OCI-LY7 (cell line): ENCODE results near the gene RNF19B. TPM values are rescaled to one million over a fixed set of nuclear protein-coding genes. Genes with fewer than 3 reads are reported as not detected.

ENCODE experiments used
- BruUV-seq: library from RNA; stranded (reverse); fragments of 400-500 nt; replicated peaks from 2 replicates; lab custom pipeline; 2021; lab: Mats Ljungman, UMichigan
- CTCF ChIA-PET: fragments of 300-600 bp; sonication (Branson Sonifier 250); formaldehyde crosslinking; loops from one replicate; lab custom pipeline; 2022; ENCODE audit warnings: antibody characterized with exemption; ENCODE audit not compliant: unreplicated experiment; lab: Charles Lee
- POLR2A ChIA-PET: fragments of 300-600 bp; sonication (Branson Sonifier 250); formaldehyde crosslinking; loops from one replicate; lab custom pipeline; 2022; ENCODE audit warnings: antibody characterized with exemption; lab: Charles Lee
- DNase-seq: peaks from one replicate; pipeline ENCODE4 v3.0.0-alpha.2; 2015; ENCODE audit warnings: low spot score
- H2AFZ ChIP-seq: fragments of 200-600 bp; sonication (generic), shearing (Covaris generic); 2 replicates; pipeline ENCODE4 v1.6.1; 2014; ENCODE audit warnings: mild to moderate bottlenecking, antibody characterized with exemption, low read length, moderate library complexity
- H3K27ac ChIP-seq: fragments of 200-600 bp; sonication (generic); 2 replicates; pipeline ENCODE4 v1.5.1; 2014; ENCODE audit warnings: mixed run types, low read depth, mild to moderate bottlenecking, moderate library complexity, low read length, inconsistent platforms; ENCODE audit not compliant: poor library complexity, severe bottlenecking
- H3K36me3 ChIP-seq: fragments of 200-600 bp; sonication (generic); 2 replicates; pipeline ENCODE4 v1.6.1; 2014; ENCODE audit warnings: mild to moderate bottlenecking, antibody characterized with exemption, low read length, moderate library complexity, mixed read lengths; ENCODE audit not compliant: insufficient read depth
- H3K4me1 ChIP-seq: fragments of 200-600 bp; sonication (generic); 2 replicates; pipeline ENCODE4 v1.5.1; 2014; ENCODE audit warnings: mild to moderate bottlenecking, low read length; ENCODE audit not compliant: insufficient read depth, poor library complexity, severe bottlenecking
- H3K4me2 ChIP-seq: fragments of 200-600 bp; sonication (generic); 2 replicates; pipeline ENCODE4 v1.6.1; 2014; ENCODE audit warnings: mild to moderate bottlenecking, low read length
- H3K4me3 ChIP-seq: fragments of 200-600 bp; sonication (generic); 2 replicates; pipeline ENCODE4 v1.5.1; 2014; ENCODE audit warnings: mild to moderate bottlenecking, low read depth, low read length; ENCODE audit not compliant: poor library complexity, severe bottlenecking
- H3K79me2 ChIP-seq: fragments of 200-600 bp; sonication (generic); 2 replicates; pipeline ENCODE4 v1.6.1; 2016; ENCODE audit warnings: low read depth, mild to moderate bottlenecking, low read length, moderate library complexity, mixed read lengths; ENCODE audit not compliant: insufficient read depth
- H3K9me2 ChIP-seq: fragments of 200-600 bp; sonication (generic); 2 replicates; pipeline ENCODE4 v1.6.1; 2016; ENCODE audit warnings: mild to moderate bottlenecking, low read length, mixed read lengths; ENCODE audit not compliant: insufficient read depth
- H3K9me3 ChIP-seq: fragments of 200-600 bp; sonication (generic); 2 replicates; pipeline ENCODE4 v1.6.1; 2014; ENCODE audit warnings: mild to moderate bottlenecking, mixed run types, low read length, mixed read lengths
- H4K20me1 ChIP-seq: fragments of 200-600 bp; sonication (generic); 2 replicates; pipeline ENCODE4 v1.6.1; 2014; ENCODE audit warnings: mild to moderate bottlenecking, antibody characterized with exemption, low read length, moderate library complexity, mixed read lengths; ENCODE audit not compliant: insufficient read depth
- EZH2phosphoT487 ChIP-seq: fragments of 200-600 bp; sonication (generic); IDR thresholded peaks from 2 replicates; pipeline ENCODE4 v1.6.1; 2018; ENCODE audit warnings: low read depth, borderline replicate concordance, mild to moderate bottlenecking, mixed run types, antibody characterized with exemption, low read length, moderate library complexity, mixed read lengths
- intact Hi-C: fragments of 100-400 bp; cut with micrococcal nuclease; formaldehyde crosslinking; loops from one replicate; pipeline ENCODE4 v1.10.0; 2022; ENCODE audit not compliant: unreplicated experiment
- total RNA-seq, 2 experiments: library from RNA; depleted of rRNA in 1 of 2; stranded (reverse); fragments of >200 nt in 1 of 2; shearing (Covaris generic) in 1 of 2; gene quantifications; 2 replicates each; pipeline ENCODE4 v1.2.3, GENCODE V29; 2014 to 2022
- TF ChIP-seq, protein P1 (sequence below): fragments of 200-600 bp; sonication (generic); conservative IDR thresholded peaks from 2 replicates; pipeline ENCODE4 v1.5.1; 2014; ENCODE audit warnings: mild to moderate bottlenecking, antibody characterized with exemption, low read length, moderate library complexity, mixed read lengths

RNF19B gene
- total RNA-seq, 2 experiments from 2014 or later = 23.0 to 36.8 TPM

DNA sequence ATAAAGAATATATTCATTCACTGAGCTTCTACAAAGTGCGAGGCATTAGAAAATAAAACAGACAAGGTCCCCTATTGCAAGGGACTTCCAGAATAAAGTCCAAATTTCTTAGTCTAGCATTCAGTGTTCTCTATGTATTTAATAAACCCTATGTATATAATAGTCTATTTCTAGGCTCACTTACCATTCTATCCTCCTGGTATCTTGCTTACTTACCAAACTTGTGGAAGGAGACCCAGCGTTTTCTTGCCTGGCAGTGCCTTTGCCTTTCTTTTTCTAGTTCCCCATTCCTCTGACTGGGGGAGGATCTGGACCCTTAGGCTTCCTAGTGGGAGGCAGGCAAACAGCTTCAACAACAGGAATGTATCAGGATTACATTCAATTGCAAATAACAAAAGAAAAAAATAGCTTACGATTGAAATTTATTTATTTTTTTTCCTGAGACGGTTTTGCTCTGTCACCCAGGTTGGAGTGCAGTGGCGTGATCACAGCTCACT lies 690 bp upstream of the RNF19B start:
- no peaks in the 10 kb centered on the region for H3K9me3 ChIP-seq
- peaks cover 9% of the 10 kb centered on the region; the same call in 1 of the 2 replicates for H4K20me1 ChIP-seq
- H3K4me1 ChIP-seq = peaks cover 14% of the 10 kb centered on the region
- TSS peak; percentile 92 for BruUV-seq
- POLR2A ChIA-PET = interaction anchor here (0.6 to 2.2 kb wide), 12 partner anchors 9 to 903 kb away, joined by 3 to 17 read pairs (median 4); no protein-coding TSS in a partner anchor
- H2AFZ ChIP-seq = peak overlapping the region; percentile 84
- H3K36me3 ChIP-seq = no peaks in the 10 kb centered on the region
- peaks cover 38% of the 10 kb centered on the region for H3K79me2 ChIP-seq
- intact Hi-C loops = no loop called here
- H3K9me2 ChIP-seq = no peaks in the 10 kb centered on the region
- peak overlapping the region; percentile 75 for H3K4me3 ChIP-seq
- DNase-seq = no peak
- TF ChIP-seq EZH2phosphoT487 = no peak
- TF ChIP-seq, protein P1, sequence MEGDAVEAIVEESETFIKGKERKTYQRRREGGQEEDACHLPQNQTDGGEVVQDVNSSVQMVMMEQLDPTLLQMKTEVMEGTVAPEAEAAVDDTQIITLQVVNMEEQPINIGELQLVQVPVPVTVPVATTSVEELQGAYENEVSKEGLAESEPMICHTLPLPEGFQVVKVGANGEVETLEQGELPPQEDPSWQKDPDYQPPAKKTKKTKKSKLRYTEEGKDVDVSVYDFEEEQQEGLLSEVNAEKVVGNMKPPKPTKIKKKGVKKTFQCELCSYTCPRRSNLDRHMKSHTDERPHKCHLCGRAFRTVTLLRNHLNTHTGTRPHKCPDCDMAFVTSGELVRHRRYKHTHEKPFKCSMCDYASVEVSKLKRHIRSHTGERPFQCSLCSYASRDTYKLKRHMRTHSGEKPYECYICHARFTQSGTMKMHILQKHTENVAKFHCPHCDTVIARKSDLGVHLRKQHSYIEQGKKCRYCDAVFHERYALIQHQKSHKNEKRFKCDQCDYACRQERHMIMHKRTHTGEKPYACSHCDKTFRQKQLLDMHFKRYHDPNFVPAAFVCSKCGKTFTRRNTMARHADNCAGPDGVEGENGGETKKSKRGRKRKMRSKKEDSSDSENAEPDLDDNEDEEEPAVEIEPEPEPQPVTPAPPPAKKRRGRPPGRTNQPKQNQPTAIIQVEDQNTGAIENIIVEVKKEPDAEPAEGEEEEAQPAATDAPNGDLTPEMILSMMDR = no peak
- peak overlapping the region; percentile 67 for H3K27ac ChIP-seq
- CTCF ChIA-PET = no interaction called here
- peak overlapping the region; percentile 65 for H3K4me2 ChIP-seq

DNA sequence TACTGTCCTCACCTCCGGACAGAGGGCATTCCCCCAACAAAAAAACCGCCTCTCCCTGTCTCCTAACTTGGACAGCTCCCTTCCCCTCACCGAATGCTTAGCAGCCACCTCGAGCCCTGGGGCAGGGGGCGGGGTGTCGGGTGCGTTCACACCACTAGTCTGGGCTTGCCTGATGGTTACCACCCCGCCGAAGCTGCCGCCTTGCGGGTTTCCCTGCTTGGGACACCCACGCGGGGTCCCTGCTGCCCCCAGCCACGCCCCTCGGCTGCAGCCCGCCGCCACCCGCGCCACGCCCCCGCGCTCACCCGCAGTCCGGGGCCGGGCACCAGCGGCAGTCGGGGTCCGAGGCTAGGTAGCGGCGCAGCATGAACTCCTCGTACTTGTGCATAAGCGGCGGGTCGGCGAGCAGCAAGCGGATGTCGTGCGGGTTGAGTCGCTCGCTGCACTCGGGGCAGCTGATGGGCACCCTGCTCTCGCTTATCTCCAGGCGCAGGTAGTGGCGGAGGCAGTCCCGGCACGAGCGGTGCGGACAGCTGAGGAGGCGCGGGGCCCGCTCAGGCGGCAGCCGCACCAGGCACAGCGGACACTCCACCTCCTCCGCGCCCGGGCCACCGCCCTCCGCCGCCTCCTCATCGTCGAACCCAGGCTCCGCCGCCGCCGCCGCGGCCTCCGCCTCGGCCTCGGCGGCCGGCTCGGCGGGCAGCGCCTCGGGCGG lies 706 bp downstream of the RNF19B start:
- peaks cover 9% of the 10 kb centered on the region; the same call in 1 of the 2 replicates for H4K20me1 ChIP-seq
- no peak overlapping the region for H2AFZ ChIP-seq
- ChIA-PET CTCF (no interaction called here), POLR2A (interaction anchor here (0.7 to 2.2 kb wide), 5 partner anchors 15 to 1098 kb away, joined by 3 to 17 read pairs (median 7); no protein-coding TSS in a partner anchor)
- peaks cover 52% of the 10 kb centered on the region for H3K79me2 ChIP-seq
- no peaks in the 10 kb centered on the region for H3K9me2 ChIP-seq
- H3K4me3 ChIP-seq = peak overlapping the region; percentile 96
- no peaks in the 10 kb centered on the region for H3K36me3 ChIP-seq
- intact Hi-C loops = loop anchor here (1.0 to 5.0 kb wide), 2 partner anchors 73 to 147 kb away; partner anchors contain the start of genes S100PBP and YARS1
- peak; percentile 80 for DNase-seq
- H3K4me1 ChIP-seq = peaks cover 28% of the 10 kb centered on the region
- H3K4me2 ChIP-seq = peak overlapping the region; percentile 83
- no peak for TF ChIP-seq EZH2phosphoT487
- TF ChIP-seq, protein P1 = no peak
- H3K9me3 ChIP-seq = no peaks in the 10 kb centered on the region
- H3K27ac ChIP-seq = peak overlapping the region; percentile 57
- no TSS peak for BruUV-seq
